Endothelial cell of umbilical vein (primary cell): Measurements from ENCODE around the gene PRR14. TPM values are rescaled to one million over a fixed set of nuclear protein-coding genes. Genes with fewer than 3 reads are reported as not detected.

Experiments
- BruUV-seq: library from RNA; stranded (reverse); fragments of 400-500 nt; replicated peaks from 2 replicates; lab custom pipeline; 2021; lab: Mats Ljungman, UMichigan
- CTCF ChIA-PET: fragments of 300-600, 350-600 bp; sonication (Branson Sonifier 250); formaldehyde crosslinking; loops from one replicate; lab custom pipeline; 2021; ENCODE audit warnings: antibody characterized with exemption, inconsistent platforms; lab: Charles Lee
- POLR2A ChIA-PET: fragments of 300-600, 350-600 bp; sonication (Branson Sonifier 250); formaldehyde crosslinking; loops from one replicate; lab custom pipeline; 2021; ENCODE audit warnings: antibody characterized with exemption, inconsistent platforms; lab: Charles Lee
- DNase-seq: peaks from one replicate; pipeline ENCODE4 v3.0.0-alpha.2; 2011; ENCODE audit warnings: low read depth, low spot score
- FAIRE-seq: peaks from 2 replicates; lab custom pipeline; 2011; peaks lifted over from hg19 to GRCh38; lab: Jason Lieb, UNC
- H2AFZ ChIP-seq: 2 replicates; pipeline ENCODE4 v1.6.0; 2012; ENCODE audit warnings: low read depth, low read length, control low read depth, inconsistent platforms
- H3K27ac ChIP-seq: 2 replicates; pipeline ENCODE4 v1.5.1; 2011; ENCODE audit warnings: low read depth, mild to moderate bottlenecking, control low read depth, low read length, moderate library complexity; ENCODE audit not compliant: insufficient read depth
- H3K27me3 ChIP-seq, 2 experiments: 2 replicates each; pipeline versions ENCODE4 v1.6.0 to v1.6.1; 2011; ENCODE audit warnings: low read length in 2 of 2, mixed read lengths in 1 of 2; ENCODE audit not compliant: control insufficient read depth in 2 of 2, insufficient read depth in 2 of 2
- H3K36me3 ChIP-seq, 2 experiments: 2 replicates in 1 of 2; 3 replicates in 1 of 2; pipeline ENCODE4 v1.5.1; 2011; ENCODE audit warnings: low read length in 2 of 2, mild to moderate bottlenecking in 1 of 2, moderate library complexity in 1 of 2; ENCODE audit not compliant: control insufficient read depth in 2 of 2, insufficient read depth in 2 of 2; ENCODE audit errors: extremely low read depth in 1 of 2
- H3K4me1 ChIP-seq: 3 replicates; pipeline ENCODE4 v1.5.1; 2011; ENCODE audit warnings: mild to moderate bottlenecking, low read length; ENCODE audit not compliant: control insufficient read depth, insufficient read depth; ENCODE audit errors: extremely low read depth
- H3K4me2 ChIP-seq: 2 replicates; pipeline ENCODE4 v1.6.1; 2011; ENCODE audit warnings: low read length, control low read depth, mixed read lengths; ENCODE audit not compliant: insufficient read depth
- H3K4me3 ChIP-seq, 3 experiments: fragments of 200-600 bp in 1 of 3; sonication (generic), shearing (Covaris generic) in 1 of 3; replicated peaks in 1 of 3; 2 replicates each; pipeline ENCODE4 v1.5.1; 2011 to 2016; ENCODE audit warnings: control low read depth in 3 of 3, low read length in 3 of 3, mild to moderate bottlenecking in 2 of 3, inconsistent platforms in 1 of 3, low read depth in 1 of 3, moderate library complexity in 1 of 3; ENCODE audit not compliant: insufficient read depth in 1 of 3
- H3K79me2 ChIP-seq: 2 replicates; pipeline ENCODE4 v1.6.0; 2012; ENCODE audit warnings: low read length, inconsistent platforms; ENCODE audit not compliant: control insufficient read depth, insufficient read depth
- H3K9ac ChIP-seq: replicated peaks from 2 replicates; pipeline ENCODE3; 2011; ENCODE audit warnings: low read length, control low read depth; ENCODE audit not compliant: insufficient read depth; ENCODE audit errors: extremely low read depth
- H3K9me1 ChIP-seq: replicated peaks from 3 replicates; pipeline ENCODE4 v1.6.0; 2011; ENCODE audit warnings: mild to moderate bottlenecking, low read length; ENCODE audit not compliant: control insufficient read depth, insufficient read depth; ENCODE audit errors: extremely low read depth
- H3K9me3 ChIP-seq: replicated peaks from 2 replicates; pipeline ENCODE4 v1.5.1; 2012; ENCODE audit warnings: low read length, inconsistent platforms; ENCODE audit not compliant: control insufficient read depth, insufficient read depth
- H4K20me1 ChIP-seq: replicated peaks from 2 replicates; pipeline ENCODE3; 2011; ENCODE audit warnings: mild to moderate bottlenecking, low read length; ENCODE audit not compliant: control insufficient read depth, insufficient read depth; ENCODE audit errors: extremely low read depth
- CTCF ChIP-seq, 2 donors: IDR thresholded peaks; 1 replicate in 1 of 2; 2 replicates in 1 of 2; pipeline ENCODE4 v1.5.1; 2011; ENCODE audit warnings: low read length in 2 of 2, mild to moderate bottlenecking in 2 of 2, moderate library complexity in 2 of 2, control low read depth in 1 of 2, inconsistent platforms in 1 of 2, low read depth in 1 of 2; ENCODE audit not compliant: insufficient read depth in 1 of 2; ENCODE audit errors: extremely low read depth in 1 of 2
- EZH2 ChIP-seq: IDR thresholded peaks from 2 replicates; pipeline ENCODE4 v1.6.1; 2012; ENCODE audit warnings: borderline replicate concordance, low read depth, mild to moderate bottlenecking, moderate library complexity, low read length, inconsistent platforms; ENCODE audit not compliant: severe bottlenecking
- FOS ChIP-seq: IDR thresholded peaks from 2 replicates; pipeline ENCODE4 v1.6.1; 2011; ENCODE audit warnings: mild to moderate bottlenecking, low read length, moderate library complexity, borderline replicate concordance; ENCODE audit not compliant: insufficient read depth
- GATA2 ChIP-seq: IDR thresholded peaks from 2 replicates; pipeline ENCODE4 v1.7.0; 2011; ENCODE audit warnings: low read depth, mild to moderate bottlenecking, moderate library complexity, mixed read lengths, low read length; ENCODE audit not compliant: insufficient read length, insufficient read depth
- JUN ChIP-seq: IDR thresholded peaks from 2 replicates; pipeline ENCODE4 v1.6.1; 2011; ENCODE audit warnings: borderline replicate concordance, low read depth; ENCODE audit not compliant: insufficient read length, insufficient read depth
- MAX ChIP-seq: IDR thresholded peaks from 2 replicates; pipeline ENCODE4 v1.6.1; 2011; ENCODE audit not compliant: insufficient read depth, insufficient read length
- MYC ChIP-seq: IDR thresholded peaks from one replicate; pipeline ENCODE4 v1.6.1; 2011; ENCODE audit warnings: mild to moderate bottlenecking, low read depth, low read length
- POLR2A ChIP-seq: IDR thresholded peaks from 2 replicates; pipeline ENCODE4 v1.6.1; 2012; ENCODE audit warnings: low read depth, mild to moderate bottlenecking, control low read depth, low read length
- POLR2AphosphoS5 ChIP-seq: IDR thresholded peaks from 2 replicates; pipeline ENCODE4 v1.6.1; 2012; ENCODE audit warnings: low read depth, mild to moderate bottlenecking, control low read depth, low read length, moderate library complexity; ENCODE audit not compliant: insufficient read depth
- dilution Hi-C: fragments of 300-500 bp; cut with MboI; formaldehyde crosslinking; loops from one replicate; pipeline ENCODE4 v1.15.0; 2019; ENCODE audit warnings: low sequenced_read_pairs; ENCODE audit not compliant: extremely low pct_ligation_motif_present
- intact Hi-C: fragments of 100-400 bp; cut with micrococcal nuclease; formaldehyde crosslinking; loops from one replicate; pipeline ENCODE4 v1.10.0; 2022
- polyA plus RNA-seq, 4 experiments: library from polyadenylated mRNA; depleted of rRNA in 3 of 4; stranded (reverse) in 3 of 4; unstranded in 1 of 4; fragments of >200 nt; gene quantifications; 2 replicates each; pipeline versions ENCODE4 v1.2.1 to v1.2.3, GENCODE V29; 2011 to 2012; ENCODE audit warnings: missing spikeins in 1 of 4
- total RNA-seq: library from RNA; stranded (reverse); gene quantifications from 2 replicates; pipeline ENCODE4 v1.2.3, GENCODE V29; 2021

PRR14 gene
- total and polyA plus RNA-seq, 2 donors (not counting 3 experiments of a cell fraction or from before 2014, with no cell fraction given), result 17.0 to 70.0 TPM

- Histone ChIP-seq H3K79me2 (peaks cover 5% of the 10 kb centered on the region), H3K27ac (no peak overlapping the region), H3K9me3 (no peaks in the 10 kb centered on the region), H3K9ac (no peak overlapping the region), H3K27me3 (no peaks in the 10 kb centered on the region), H3K9me1 (no peaks in the 10 kb centered on the region), H2AFZ (no peak overlapping the region), H4K20me1 (no peaks in the 10 kb centered on the region), H3K4me2 (no peak overlapping the region), H3K36me3 (no peaks in the 10 kb centered on the region), H3K4me1 (peaks cover 11% of the 10 kb centered on the region), H3K4me3 (no peak overlapping the region)
- dilution Hi-C loops, result no loop called here
- POLR2A ChIA-PET, result no interaction called here
- CTCF ChIA-PET, result no interaction called here
- no peak for TF ChIP-seq JUN
- TF ChIP-seq CTCF (IDR thresholded peaks at IDR 0.05; ENCODE audit: extremely low read depth in 1 of 2, insufficient read depth in 1 of 2, low read depth in 1 of 2, low read length in 2 of 2), result no peak
- no peak for TF ChIP-seq MYC
- no peak for TF ChIP-seq FOS
- FAIRE-seq, result no peak
- no TSS peak for BruUV-seq
- intact Hi-C loops, result no loop called here
- DNase-seq, result no peak
These were observed 3.5 kb upstream of the PRR14 start for GRCh38 chr16:30647274-30647571.

GRCh38 chr16:30649725-30650368 lies 913 bp upstream of the PRR14 start:
- Histone ChIP-seq H3K4me3 (peak overlapping the region in 2 of 3 experiments; percentile 27 to 36), H3K36me3 (peaks cover 0 to 13% of the 10 kb centered on the region in 2 experiments), H3K4me2 (peak overlapping the region; percentile 47), H3K9me3 (no peaks in the 10 kb centered on the region), H2AFZ (peak overlapping the region; percentile 76), H3K9ac (peak overlapping the region; percentile 55), H3K9me1 (no peaks in the 10 kb centered on the region), H4K20me1 (no peaks in the 10 kb centered on the region), H3K4me1 (peaks cover 11% of the 10 kb centered on the region), H3K27ac (peak overlapping the region; percentile 52), H3K27me3 (no peaks in the 10 kb centered on the region), H3K79me2 (peaks cover 8% of the 10 kb centered on the region)
- dilution Hi-C loops, result no loop called here
- TF ChIP-seq POLR2A, result no peak
- TF ChIP-seq MYC, result no peak
- no peak for TF ChIP-seq POLR2AphosphoS5
- TF ChIP-seq MAX, result no peak
- TF ChIP-seq JUN, result no peak
- TF ChIP-seq GATA2, result no peak
- no peak for TF ChIP-seq EZH2
- TF ChIP-seq FOS, result no peak
- no peak for TF ChIP-seq CTCF (IDR thresholded peaks at IDR 0.05; ENCODE audit: extremely low read depth in 1 of 2, insufficient read depth in 1 of 2, low read depth in 1 of 2, low read length in 2 of 2)
- no peak for DNase-seq
- intact Hi-C loops, result loop anchor here (1.0 to 10.0 kb wide), 7 partner anchors 8 to 555 kb away; partner anchors contain the start of genes FBRS, FBXL19, SRCAP and TBC1D10B
- TSS peak; percentile 76 for BruUV-seq
- FAIRE-seq, result no peak
- ChIA-PET POLR2A (interaction anchor here (1.1 to 1.3 kb wide), 2 partner anchors 9 to 15 kb away, joined by 5 to 8 read pairs; partner anchors contain the start of gene FBRS), CTCF (interaction anchor here (0.6 to 2.5 kb wide), 6 partner anchors 9 to 595 kb away, joined by 3 to 21 read pairs (median 5); no protein-coding TSS in a partner anchor)
